NOMO-1 (cell line): ENCODE measurements around the gene SLC2A4RG.
"Not testable (repeated sequence)": the region's sequence is repeated elsewhere in the genome, so short reads cannot be mapped to it uniquely, and the experiment has no call there.

Source experiments
- DNase-seq, 2 experiments: peaks; one replicate each; lab custom pipeline; 2025; ENCODE audit not compliant: unreplicated experiment in 2 of 2; lab: John Stamatoyannopoulos, UW

SLC2A4RG gene

GRCh38 chr20:63775096-63775978 lies 35.8 kb downstream of the SLC2A4RG start:
- DNase-seq: no peak

- not testable (repeated sequence) for DNase-seq
These were observed 37.3 kb downstream of the SLC2A4RG start for GRCh38 chr20:63776875-63777274.

GRCh38 chr20:63777614-63778013 lies 38.0 kb downstream of the SLC2A4RG start:
- DNase-seq: no peak

- no peak for DNase-seq
These were observed 38.6 kb downstream of the SLC2A4RG start for GRCh38 chr20:63778034-63778752.

- DNase-seq: no peak
These were observed 39.3 kb downstream of the SLC2A4RG start for GRCh38 chr20:63778857-63779256.

- no peak for DNase-seq
These were observed 41.6 kb downstream of the SLC2A4RG start for GRCh38 chr20:63781181-63781580.

GRCh38 chr20:63782051-63782471 lies 42.5 kb downstream of the SLC2A4RG start:
- no peak for DNase-seq

GRCh38 chr20:63782521-63782971 lies 43.0 kb downstream of the SLC2A4RG start:
- no peak for DNase-seq

- DNase-seq: no peak
These were observed 44.4 kb downstream of the SLC2A4RG start for GRCh38 chr20:63783970-63784369.

- DNase-seq: no peak
These were observed 46.1 kb downstream of the SLC2A4RG start for GRCh38 chr20:63785691-63786131.

- DNase-seq: no peak
These were observed 47.7 kb downstream of the SLC2A4RG start for GRCh38 chr20:63787302-63787701.

- no peak for DNase-seq
These were observed 48.2 kb downstream of the SLC2A4RG start for GRCh38 chr20:63787749-63788148.

GRCh38 chr20:63789836-63790571 lies 50.4 kb downstream of the SLC2A4RG start:
- no peak for DNase-seq

- DNase-seq: no peak
These were observed 51.1 kb downstream of the SLC2A4RG start for GRCh38 chr20:63790572-63791168.

- DNase-seq: no peak
These were observed 52.1 kb downstream of the SLC2A4RG start for GRCh38 chr20:63791497-63792156.

GRCh38 chr20:63792866-63793265 lies 53.3 kb downstream of the SLC2A4RG start:
- no peak for DNase-seq
